ENCODE results near the gene CATSPERE.

CATSPERE gene

DNA sequence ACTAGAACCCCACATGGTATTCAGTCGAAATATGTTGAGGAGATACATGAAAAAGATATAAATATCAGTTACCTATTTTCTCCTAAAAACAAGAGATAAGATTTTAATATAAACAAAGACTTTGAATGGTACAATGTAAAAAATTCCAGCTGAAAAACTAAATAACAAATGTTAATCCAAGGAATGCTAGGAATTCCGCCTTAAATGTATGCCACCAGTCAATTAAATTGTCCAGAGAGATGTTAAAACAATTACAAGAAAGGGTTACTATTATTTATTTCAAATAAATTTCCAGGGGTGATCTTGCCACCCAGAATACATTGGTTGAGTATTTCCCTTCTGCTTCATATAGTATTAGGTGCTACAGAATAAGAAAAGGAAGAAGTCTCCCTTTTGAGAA lies 13.5 kb upstream of the CATSPERE start:
- Histone ChIP-seq H4K20me1 (ENCODE audit: insufficient read depth, low read length) (no peaks in the 10 kb centered on the region), H3F3A (ENCODE audit: insufficient read depth, low read length) (no peaks in the 10 kb centered on the region), H2AFZ (ENCODE audit: low read length) (no peak overlapping the region), H3K9me2 (ENCODE audit: low read depth, low read length) (no peaks in the 10 kb centered on the region), H3K27ac (ENCODE audit: low read depth, low read length, poor library complexity, severe bottlenecking) (no peak overlapping the region), H3K36me3 (ENCODE audit: insufficient read depth, low read length) (peaks cover 67% of the 10 kb centered on the region), H3K79me2 (ENCODE audit: insufficient read depth, low read length) (peaks cover 87% of the 10 kb centered on the region), H3K4me2 (ENCODE audit: low read length) (no peak overlapping the region), H3K4me1 (ENCODE audit: insufficient read depth, low read length, severe bottlenecking) (peaks cover 41% of the 10 kb centered on the region), H3K9me3 (ENCODE audit: low read length) (no peaks in the 10 kb centered on the region), H3K27me3 (ENCODE audit: insufficient read depth, low read length) (no peaks in the 10 kb centered on the region), H3K9ac (ENCODE audit: low read length) (no peak overlapping the region), H3K4me3 (ENCODE audit: low read depth, low read length, poor library complexity, severe bottlenecking) (no peak overlapping the region)
- TF ChIP-seq EZH2 (IDR thresholded peaks at IDR 0.05; ENCODE audit: borderline replicate concordance, low read length), result no peak
- TF ChIP-seq, protein P1, sequence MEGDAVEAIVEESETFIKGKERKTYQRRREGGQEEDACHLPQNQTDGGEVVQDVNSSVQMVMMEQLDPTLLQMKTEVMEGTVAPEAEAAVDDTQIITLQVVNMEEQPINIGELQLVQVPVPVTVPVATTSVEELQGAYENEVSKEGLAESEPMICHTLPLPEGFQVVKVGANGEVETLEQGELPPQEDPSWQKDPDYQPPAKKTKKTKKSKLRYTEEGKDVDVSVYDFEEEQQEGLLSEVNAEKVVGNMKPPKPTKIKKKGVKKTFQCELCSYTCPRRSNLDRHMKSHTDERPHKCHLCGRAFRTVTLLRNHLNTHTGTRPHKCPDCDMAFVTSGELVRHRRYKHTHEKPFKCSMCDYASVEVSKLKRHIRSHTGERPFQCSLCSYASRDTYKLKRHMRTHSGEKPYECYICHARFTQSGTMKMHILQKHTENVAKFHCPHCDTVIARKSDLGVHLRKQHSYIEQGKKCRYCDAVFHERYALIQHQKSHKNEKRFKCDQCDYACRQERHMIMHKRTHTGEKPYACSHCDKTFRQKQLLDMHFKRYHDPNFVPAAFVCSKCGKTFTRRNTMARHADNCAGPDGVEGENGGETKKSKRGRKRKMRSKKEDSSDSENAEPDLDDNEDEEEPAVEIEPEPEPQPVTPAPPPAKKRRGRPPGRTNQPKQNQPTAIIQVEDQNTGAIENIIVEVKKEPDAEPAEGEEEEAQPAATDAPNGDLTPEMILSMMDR (IDR thresholded peaks at IDR 0.05; ENCODE audit: low read length), result no peak

DNA sequence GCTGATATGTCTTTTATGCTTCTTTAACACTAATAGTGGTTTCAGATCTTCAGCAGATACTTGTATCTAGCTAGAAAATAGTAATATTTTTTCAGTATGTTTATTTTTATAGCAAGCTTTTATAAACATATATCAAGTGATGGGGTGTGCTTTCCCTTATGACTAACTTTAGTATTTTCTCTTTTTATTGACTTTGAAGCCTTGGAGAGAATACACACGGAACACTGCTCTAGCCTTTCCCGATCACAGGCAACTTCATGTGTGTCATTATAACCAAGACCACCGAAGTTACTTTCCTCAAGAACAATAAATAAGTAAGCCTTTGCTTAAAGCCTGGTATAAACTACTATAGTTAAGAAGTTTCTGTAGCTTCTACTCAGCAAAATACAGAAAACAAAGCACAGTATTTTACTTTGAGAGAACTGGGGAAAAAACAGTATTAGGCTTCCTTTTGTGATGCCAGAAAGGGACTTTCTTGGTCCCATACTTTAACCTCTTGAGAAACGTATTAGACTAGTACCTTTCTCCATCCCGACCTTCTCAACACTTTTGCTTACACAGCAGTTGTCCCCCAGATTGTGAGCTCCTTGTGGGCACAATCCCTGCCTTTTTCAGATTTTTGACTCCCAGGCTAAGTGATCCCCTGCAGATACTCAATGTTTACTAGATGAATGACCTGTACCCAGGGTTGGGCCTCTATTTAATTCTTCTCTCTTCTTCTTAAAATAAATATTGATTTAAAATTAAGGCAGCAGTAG lies 12.6 kb upstream of the CATSPERE start:
- H3F3A ChIP-seq (ENCODE audit: insufficient read depth, low read length), result no peaks in the 10 kb centered on the region
- no peak overlapping the region for H2AFZ ChIP-seq (ENCODE audit: low read length)
- H3K9ac ChIP-seq (ENCODE audit: low read length), result no peak overlapping the region
- no peaks in the 10 kb centered on the region for H3K27me3 ChIP-seq (ENCODE audit: insufficient read depth, low read length)
- H3K9me3 ChIP-seq (ENCODE audit: low read length), result no peaks in the 10 kb centered on the region
- H3K9me2 ChIP-seq (ENCODE audit: low read depth, low read length), result no peaks in the 10 kb centered on the region
- H3K4me3 ChIP-seq (ENCODE audit: low read depth, low read length, poor library complexity, severe bottlenecking), result no peak overlapping the region
- no peak overlapping the region for H3K27ac ChIP-seq (ENCODE audit: low read depth, low read length, poor library complexity, severe bottlenecking)
- H3K4me2 ChIP-seq (ENCODE audit: low read length), result peak overlapping the region; percentile 10; the same call in 1 of the 2 replicates
- no peaks in the 10 kb centered on the region for H4K20me1 ChIP-seq (ENCODE audit: insufficient read depth, low read length)
- peaks cover 78% of the 10 kb centered on the region for H3K79me2 ChIP-seq (ENCODE audit: insufficient read depth, low read length)
- no peak for TF ChIP-seq EZH2 (IDR thresholded peaks at IDR 0.05; ENCODE audit: borderline replicate concordance, low read length)
- TF ChIP-seq, protein P1 (IDR thresholded peaks at IDR 0.05; ENCODE audit: low read length), result no peak
- H3K36me3 ChIP-seq (ENCODE audit: insufficient read depth, low read length), result peaks cover 60% of the 10 kb centered on the region
- peaks cover 46% of the 10 kb centered on the region for H3K4me1 ChIP-seq (ENCODE audit: insufficient read depth, low read length, severe bottlenecking)

DNA sequence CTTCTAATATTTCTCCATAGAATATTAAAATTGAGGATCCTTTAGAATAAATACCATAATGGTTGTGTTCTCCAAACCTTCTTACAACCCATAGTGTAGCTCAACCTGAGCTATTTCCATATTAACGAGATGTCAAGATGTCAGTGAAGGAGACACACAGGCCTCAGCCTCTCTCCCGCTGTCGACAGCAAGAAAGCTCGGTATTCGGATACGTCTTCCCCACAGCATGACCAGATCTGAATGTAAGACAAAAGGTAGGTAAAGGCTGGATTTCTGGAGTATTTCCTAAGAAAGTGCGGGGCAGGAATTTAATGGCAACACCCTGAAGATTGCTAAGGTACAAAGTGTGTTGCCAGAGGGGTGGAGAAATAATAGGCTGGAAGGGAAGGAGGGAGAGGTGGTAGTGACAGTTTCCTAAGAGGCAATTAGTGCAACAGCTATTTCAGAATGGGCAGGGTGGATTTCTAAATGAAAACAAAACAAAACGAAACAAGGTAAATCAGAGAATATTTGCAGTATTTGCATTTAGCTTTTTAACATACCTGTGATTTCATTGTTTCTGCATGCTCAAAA lies 11.1 kb upstream of the CATSPERE start:
- Histone ChIP-seq H3K9me3 (ENCODE audit: low read length) (no peaks in the 10 kb centered on the region), H3K9ac (ENCODE audit: low read length) (peak overlapping the region; percentile 98), H3K79me2 (ENCODE audit: insufficient read depth, low read length) (peaks cover 64% of the 10 kb centered on the region), H3K9me2 (ENCODE audit: low read depth, low read length) (no peaks in the 10 kb centered on the region), H4K20me1 (ENCODE audit: insufficient read depth, low read length) (no peaks in the 10 kb centered on the region), H2AFZ (ENCODE audit: low read length) (no peak overlapping the region), H3K27ac (ENCODE audit: low read depth, low read length, poor library complexity, severe bottlenecking) (peak overlapping the region; percentile 27), H3K4me1 (ENCODE audit: insufficient read depth, low read length, severe bottlenecking) (peaks cover 46% of the 10 kb centered on the region), H3F3A (ENCODE audit: insufficient read depth, low read length) (no peaks in the 10 kb centered on the region), H3K27me3 (ENCODE audit: insufficient read depth, low read length) (no peaks in the 10 kb centered on the region), H3K36me3 (ENCODE audit: insufficient read depth, low read length) (peaks cover 50% of the 10 kb centered on the region), H3K4me3 (ENCODE audit: low read depth, low read length, poor library complexity, severe bottlenecking) (peak overlapping the region; percentile 98), H3K4me2 (ENCODE audit: low read length) (peak overlapping the region; percentile 90)
- TF ChIP-seq, protein P1 (IDR thresholded peaks at IDR 0.05; ENCODE audit: low read length), result no peak

All from OCI-LY1 (cell line).